ENCODE results near the gene HS3ST6. TPM values are rescaled to one million over a fixed set of nuclear protein-coding genes. Genes with fewer than 3 reads are reported as not detected.

The HS3ST6 gene
- total and polyA plus RNA-seq, 2 experiments from 2014 or later, result not detected

DNA sequence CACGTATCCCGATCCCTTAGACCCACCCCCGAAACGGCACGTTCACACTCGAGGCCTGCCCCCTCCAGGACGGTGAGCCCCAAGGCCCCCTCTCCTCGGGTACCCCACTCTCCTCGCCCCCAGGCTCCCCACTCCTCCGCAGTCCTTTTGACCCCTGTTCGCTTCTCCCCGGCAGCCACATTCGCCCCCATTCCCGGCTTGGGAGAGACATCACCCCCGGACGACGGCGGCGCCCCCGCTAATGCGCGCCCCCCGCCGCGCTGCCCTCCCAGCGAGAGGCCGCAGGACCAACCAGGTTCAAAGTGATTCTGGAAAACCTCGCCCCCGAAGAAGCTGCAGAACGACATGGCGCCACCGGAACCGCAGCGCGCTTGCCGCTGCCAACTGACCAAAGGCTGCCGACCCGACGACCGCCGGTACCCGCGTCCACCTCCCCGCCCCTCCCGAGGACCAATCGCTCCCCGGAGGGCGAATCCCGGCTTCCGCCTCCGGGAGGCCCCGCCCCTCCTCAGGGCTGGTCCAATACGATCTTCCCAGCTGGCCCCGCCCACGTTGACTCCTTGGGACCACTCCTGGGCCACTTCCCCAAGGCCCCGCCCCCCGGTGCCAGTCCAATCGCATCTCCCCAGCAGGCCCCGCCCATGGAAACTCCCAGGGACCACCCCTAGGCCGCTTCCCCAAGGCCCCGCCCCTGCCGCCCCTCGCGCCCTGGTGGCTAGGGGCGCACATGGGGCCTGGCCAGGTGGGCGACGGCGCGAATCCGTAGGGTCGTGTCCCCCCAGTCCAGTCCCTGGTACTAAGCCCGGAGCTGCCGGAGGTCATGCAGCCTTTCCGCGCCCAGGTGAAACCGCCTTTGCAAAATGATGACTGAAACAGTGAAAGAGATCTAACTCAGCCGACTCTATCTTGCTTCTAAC, 24.9 kb upstream of the HS3ST6 start, which contains the start of gene MSRB1:
Gene MSRB1, minus strand, starts transcription at position 390 of the 917 bp plus-strand sequence. Its CDS starts 43 bp downstream, at position 347.
- peak within 1 kb of the TSS; percentile 85 for H3K4me2 ChIP-seq (ENCODE audit: unreplicated experiment)
- H3K9me3 ChIP-seq (ENCODE audit: low read depth), result no peaks in the 10 kb centered on the region
- H4K20me1 ChIP-seq (ENCODE audit: insufficient read depth), result no peaks in the 10 kb centered on the region
- no peaks in the 10 kb centered on the region for H3F3A ChIP-seq (ENCODE audit: insufficient read depth)
- H3K27ac ChIP-seq, result 0 out of 2 replicates have a peak within 1 kb of the TSS, but pooled peaks have one; percentile 14
- 2% methylated on average over 33 to 75 of the region's 77 CpGs for WGBS, 2 experiments (ENCODE audit: low coverage in 1 of 2, low lambda C conversion rate in 2 of 2, missing lambda C conversion rate in 2 of 2)
- H3K9ac ChIP-seq, result peak within 1 kb of the TSS; percentile 77
- H3K36me3 ChIP-seq (ENCODE audit: low read depth), result no peaks in the 10 kb centered on the region
- TF ChIP-seq EZH2 (IDR thresholded peaks at IDR 0.05; ENCODE audit: insufficient read depth, poor library complexity, severe bottlenecking) (no peak), EZH2phosphoT487 (IDR thresholded peaks at IDR 0.05; ENCODE audit: insufficient read depth, low read depth) (no peak)
- no peaks in the 10 kb centered on the region for H3K4me1 ChIP-seq (ENCODE audit: insufficient read depth)
- no peaks in the 10 kb centered on the region for H3K9me2 ChIP-seq (ENCODE audit: insufficient read depth)
- H3K27me3 ChIP-seq (replicated peaks; ENCODE audit: insufficient read depth), result no peaks in the 10 kb centered on the region
- H3K79me2 ChIP-seq (ENCODE audit: insufficient read depth), result no peaks in the 10 kb centered on the region
- DNase-seq, result peak; percentile 100
- in situ Hi-C loops (cut with MboI), result no loop called here
- peak within 1 kb of the TSS; percentile 93 for H2AFZ ChIP-seq
- peak within 1 kb of the TSS; percentile 83 for H3K4me3 ChIP-seq

DNA sequence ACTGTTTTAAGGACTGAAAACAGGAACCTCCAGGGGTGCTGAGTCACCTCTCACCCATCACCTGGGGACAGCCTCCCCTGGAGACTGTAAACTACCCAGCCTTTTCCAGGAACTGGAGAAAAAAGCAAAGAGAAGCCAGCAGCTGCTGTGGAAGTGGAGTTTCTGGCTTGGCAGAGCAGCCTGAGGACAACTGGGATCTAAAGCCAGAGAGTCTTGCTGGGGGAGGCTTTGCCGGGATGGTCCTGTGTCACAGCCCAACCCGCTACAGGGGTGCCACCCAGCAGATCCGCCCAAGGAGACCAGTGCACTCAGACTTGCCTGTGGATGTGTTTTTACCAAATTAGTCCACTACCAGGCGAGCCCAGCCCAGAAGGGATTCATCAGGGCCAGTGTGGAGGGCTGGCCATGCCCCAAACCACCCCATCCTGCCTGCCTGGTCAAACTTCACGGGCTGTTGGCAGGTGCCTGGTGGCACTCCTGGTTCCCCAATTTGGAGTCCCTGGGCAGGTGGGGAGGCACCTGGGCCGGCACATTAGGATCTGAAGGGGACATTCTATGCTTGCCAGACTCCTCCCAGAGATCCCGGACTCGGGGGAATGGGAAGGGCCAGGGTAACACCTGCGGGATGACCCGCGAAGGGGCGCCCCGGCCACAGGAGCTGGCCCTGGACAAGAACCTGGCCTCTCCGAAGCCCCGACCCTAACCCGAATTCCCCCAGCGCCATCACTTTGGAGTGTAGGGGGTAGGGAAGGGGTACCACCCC, 24.0 kb upstream of the HS3ST6 start:
- H3K36me3 ChIP-seq (ENCODE audit: low read depth), result no peaks in the 10 kb centered on the region; the same call in 1 of the 2 replicates
- H3K4me2 ChIP-seq (ENCODE audit: unreplicated experiment), result peak overlapping the region; percentile 85
- no peaks in the 10 kb centered on the region for H3K9me3 ChIP-seq (ENCODE audit: low read depth)
- peak overlapping the region; percentile 83 for H3K4me3 ChIP-seq
- no peaks in the 10 kb centered on the region for H3K9me2 ChIP-seq (ENCODE audit: insufficient read depth)
- H3K27ac ChIP-seq, result 0 out of 2 replicates have a peak overlapping the region, but pooled peaks have one; percentile 14
- no peaks in the 10 kb centered on the region for H3K27me3 ChIP-seq (replicated peaks; ENCODE audit: insufficient read depth)
- no peaks in the 10 kb centered on the region for H3F3A ChIP-seq (ENCODE audit: insufficient read depth)
- H3K9ac ChIP-seq, result peak overlapping the region; percentile 77
- 1 to 7% methylated on average over 13 to 17 of the region's 17 CpGs for WGBS, 2 experiments (ENCODE audit: low coverage in 1 of 2, low lambda C conversion rate in 2 of 2, missing lambda C conversion rate in 2 of 2)
- peak; percentile 58 for DNase-seq
- TF ChIP-seq EZH2 (IDR thresholded peaks at IDR 0.05; ENCODE audit: insufficient read depth, poor library complexity, severe bottlenecking), result no peak
- no peak for TF ChIP-seq EZH2phosphoT487 (IDR thresholded peaks at IDR 0.05; ENCODE audit: insufficient read depth, low read depth)
- no peaks in the 10 kb centered on the region for H4K20me1 ChIP-seq (ENCODE audit: insufficient read depth)
- H3K79me2 ChIP-seq (ENCODE audit: insufficient read depth), result no peaks in the 10 kb centered on the region
- no peaks in the 10 kb centered on the region for H3K4me1 ChIP-seq (ENCODE audit: insufficient read depth)
- in situ Hi-C loops (cut with MboI), result no loop called here
- H2AFZ ChIP-seq, result peak overlapping the region; percentile 93

DNA sequence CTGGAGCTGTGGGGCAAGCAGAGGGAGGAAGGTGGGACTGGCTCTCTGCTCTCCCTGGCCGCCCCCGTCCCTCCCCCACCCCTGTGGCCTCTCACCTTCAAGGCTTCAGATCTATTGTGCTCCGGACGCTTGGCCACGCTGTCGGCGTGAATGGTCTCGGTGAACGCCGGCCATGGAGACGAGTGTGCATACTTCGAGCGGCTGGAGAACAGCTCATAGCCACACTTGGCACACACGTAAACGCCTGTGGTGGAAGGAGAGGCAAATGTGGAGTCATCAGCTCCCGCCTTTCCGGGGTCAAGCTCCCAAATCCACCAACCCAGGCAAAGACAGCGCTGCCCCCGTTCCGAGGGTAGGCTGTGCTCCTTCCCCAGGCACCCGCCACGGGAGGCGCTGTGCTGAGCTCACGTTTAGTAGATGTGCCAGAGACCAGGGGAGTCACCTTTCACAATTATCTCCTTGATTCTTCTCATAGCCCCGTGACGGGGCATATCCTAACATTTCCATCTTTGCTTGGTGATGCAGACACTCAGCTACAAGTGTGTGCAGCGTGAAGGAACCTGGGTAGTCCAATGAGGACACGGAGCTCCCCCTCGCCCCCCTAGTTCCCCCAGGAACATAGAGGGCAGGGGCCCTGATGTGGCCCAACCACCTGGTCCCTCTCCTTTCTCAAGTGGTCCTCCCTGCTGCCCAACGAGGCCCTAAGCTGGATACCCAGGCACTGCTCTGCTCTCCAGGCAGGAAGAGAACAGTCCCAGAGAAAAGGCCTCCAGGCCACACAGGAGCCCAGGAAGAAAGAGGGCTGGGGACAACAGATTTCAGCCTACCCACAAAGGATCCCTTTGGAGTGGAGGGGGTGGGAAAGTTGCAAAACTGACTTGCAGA, 23.2 kb upstream of the HS3ST6 start:
- Histone ChIP-seq H3K9ac (peak overlapping the region; percentile 77), H3K79me2 (ENCODE audit: insufficient read depth) (no peaks in the 10 kb centered on the region), H3K4me3 (no peak overlapping the region), H3K9me2 (ENCODE audit: insufficient read depth) (no peaks in the 10 kb centered on the region), H4K20me1 (ENCODE audit: insufficient read depth) (no peaks in the 10 kb centered on the region), H2AFZ (peak overlapping the region; percentile 93; the same call in 1 of the 2 replicates), H3F3A (ENCODE audit: insufficient read depth) (no peaks in the 10 kb centered on the region), H3K27ac (0 out of 2 replicates have a peak overlapping the region, but pooled peaks have one; percentile 14), H3K4me1 (ENCODE audit: insufficient read depth) (no peaks in the 10 kb centered on the region), H3K4me2 (ENCODE audit: unreplicated experiment) (peak overlapping the region; percentile 85), H3K27me3 (replicated peaks; ENCODE audit: insufficient read depth) (no peaks in the 10 kb centered on the region), H3K36me3 (ENCODE audit: low read depth) (no peaks in the 10 kb centered on the region; the same call in 1 of the 2 replicates), H3K9me3 (ENCODE audit: low read depth) (no peaks in the 10 kb centered on the region)
- in situ Hi-C loops (cut with MboI), result no loop called here
- TF ChIP-seq EZH2phosphoT487 (IDR thresholded peaks at IDR 0.05; ENCODE audit: insufficient read depth, low read depth) (no peak), EZH2 (IDR thresholded peaks at IDR 0.05; ENCODE audit: insufficient read depth, poor library complexity, severe bottlenecking) (no peak)
- DNase-seq, result no peak
- WGBS, 2 experiments (ENCODE audit: low coverage in 1 of 2, low lambda C conversion rate in 2 of 2, missing lambda C conversion rate in 2 of 2), result 93 to 95% methylated on average over 22 to 30 of the region's 30 CpGs

Measured in GM23248 (cell line).